Thoracic aorta (tissue), 2 donors: Measurements from ENCODE around the gene BANF1. TPM values are rescaled to one million over a fixed set of nuclear protein-coding genes. Genes with fewer than 3 reads are reported as not detected.
"Not testable (repeated sequence)": the region's sequence is repeated elsewhere in the genome, so short reads cannot be mapped to it uniquely, and the experiment has no call there.

ENCODE experiments used
- ATAC-seq: fragments of 150-250 bp; one replicate; pipeline ENCODE4 v1.8.0; 2017; ENCODE audit warnings: low read depth; ENCODE audit not compliant: insufficient number of reproducible peaks, low FRiP score
- DNase-seq: peaks from one replicate; pipeline ENCODE4 v3.0.0-alpha.2; 2020; ENCODE audit warnings: low spot score
- H3K27ac ChIP-seq, 2 donors: fragments of 200-600 bp; sonication (generic); 1 replicate in 1 of 2; 2 replicates in 1 of 2; pipeline ENCODE4 v1.5.1; 2016; ENCODE audit warnings: mild to moderate bottlenecking in 2 of 2, moderate library complexity in 2 of 2
- H3K27me3 ChIP-seq: fragments of 200-600 bp; sonication (generic); replicated peaks from 2 replicates; pipeline ENCODE4 v1.6.0; 2016; ENCODE audit warnings: mild to moderate bottlenecking; ENCODE audit not compliant: insufficient read depth
- H3K36me3 ChIP-seq: fragments of 200-600 bp; sonication (generic); one replicate; pipeline ENCODE4 v1.5.1; 2016
- H3K4me1 ChIP-seq, 2 donors: fragments of 200-600 bp; sonication (generic); 1 replicate in 1 of 2; 2 replicates in 1 of 2; pipeline versions ENCODE4 v1.5.1 to v1.6.0; 2016; ENCODE audit warnings: low read depth in 2 of 2, mild to moderate bottlenecking in 1 of 2; ENCODE audit not compliant: control insufficient read depth in 1 of 2
- H3K4me3 ChIP-seq: fragments of 200-600 bp; sonication (generic); 2 replicates; pipeline ENCODE4 v1.5.1; 2016; ENCODE audit warnings: mild to moderate bottlenecking
- H3K9me3 ChIP-seq: fragments of 200-600 bp; sonication (generic); 2 replicates; pipeline ENCODE4 v1.5.1; 2016
- CTCF ChIP-seq: fragments of 200-600 bp; sonication (generic); IDR thresholded peaks from one replicate; pipeline ENCODE4 v1.5.1; 2019; ENCODE audit warnings: antibody characterized with exemption
- total RNA-seq, 2 donors: library from RNA; depleted of rRNA; stranded (reverse); fragments of >200 nt; gene quantifications; one replicate each; pipeline versions ENCODE4 v1.1.0 to v1.2.3, GENCODE V29; 2016

BANF1 gene
- total RNA-seq, 2 donors from 2014 or later = 22.2 to 60.0 TPM

GRCh38 chr11:66008468-66009101 is 6.3 kb downstream of the BANF1 start:
- Histone ChIP-seq H3K4me3 (no peak overlapping the region), H3K27ac (peak overlapping the region; percentile 4 to 45)
- no peak for TF ChIP-seq CTCF

GRCh38 chr11:66010036-66010435 is 7.7 kb downstream of the BANF1 start:
- not testable (repeated sequence) for DNase-seq, H3K36me3 ChIP-seq, H3K27me3 ChIP-seq, ATAC-seq, H3K9me3 ChIP-seq, H3K4me3 ChIP-seq
- H3K27ac ChIP-seq = peak overlapping the region in 1 of 2 donors; percentile 87
- peaks cover 17 to 43% of the 10 kb centered on the region in 2 donors for H3K4me1 ChIP-seq

More at GRCh38 chr11:66008468-66009101, 6.3 kb downstream of the BANF1 start:
- Histone ChIP-seq H3K9me3 (no peaks in the 10 kb centered on the region), H3K4me1 (peaks cover 12 to 31% of the 10 kb centered on the region in 2 donors), H3K27me3 (no peaks in the 10 kb centered on the region), H3K36me3 (no peaks in the 10 kb centered on the region)
- ATAC-seq (no peak), DNase-seq (no peak)

- Histone ChIP-seq H3K4me3 (peak overlapping the region; percentile 37), H3K27me3 (no peaks in the 10 kb centered on the region), H3K4me1 (peaks cover 27 to 56% of the 10 kb centered on the region in 2 donors), H3K9me3 (no peaks in the 10 kb centered on the region), H3K36me3 (no peaks in the 10 kb centered on the region), H3K27ac (peak overlapping the region; percentile 87 to 89)
- no peak for DNase-seq
- no peak for TF ChIP-seq CTCF
- peak; percentile 30 for ATAC-seq
Measured at GRCh38 chr11:66011239-66011784, 9.0 kb downstream of the BANF1 start.

GRCh38 chr11:66011785-66012303 is 9.5 kb downstream of the BANF1 start, which contains the start of gene CST6:
Gene CST6, plus strand, starts transcription at chr11:66012008. Its CDS starts 37 bp downstream, at chr11:66012045.
- H3K27me3 ChIP-seq = no peaks in the 10 kb centered on the region
- H3K4me3 ChIP-seq = peak within 1 kb of the TSS; percentile 37

GRCh38 chr11:66012371-66012945 is 10.2 kb downstream of the BANF1 start:
- peaks cover 34 to 62% of the 10 kb centered on the region in 2 donors for H3K4me1 ChIP-seq
- ATAC-seq = no peak
- H3K9me3 ChIP-seq = no peaks in the 10 kb centered on the region
- peak overlapping the region; percentile 90 to 97 for H3K27ac ChIP-seq
- no peak for TF ChIP-seq CTCF
- H3K36me3 ChIP-seq = no peaks in the 10 kb centered on the region
- DNase-seq = no peak
- H3K27me3 ChIP-seq = no peaks in the 10 kb centered on the region
- no peak overlapping the region for H3K4me3 ChIP-seq

More at GRCh38 chr11:66011785-66012303, 9.5 kb downstream of the BANF1 start, which contains the start of gene CST6:
- Histone ChIP-seq H3K4me1 (peaks cover 31 to 61% of the 10 kb centered on the region in 2 donors), H3K36me3 (no peaks in the 10 kb centered on the region), H3K9me3 (no peaks in the 10 kb centered on the region), H3K27ac (peak within 1 kb of the TSS; percentile 90 to 97)
- DNase-seq (no peak), ATAC-seq (no peak)
- TF ChIP-seq CTCF = no peak
